H9 (cell line): ENCODE results near the gene TTC9B. TPM values are rescaled to one million over a fixed set of nuclear protein-coding genes. Genes with fewer than 3 reads are reported as not detected.

Experiments used
- DNase-seq: peaks from one replicate; pipeline ENCODE4 v3.0.0-alpha.2; 2017
- H2AFZ ChIP-seq: one replicate; pipeline ENCODE4 v1.6.1; 2013; ENCODE audit warnings: mild to moderate bottlenecking, low read length, control low read depth, moderate library complexity
- H2AK5ac ChIP-seq: 2 replicates; pipeline ENCODE4 v1.6.1; 2013; ENCODE audit warnings: low read length, control low read depth, mixed read lengths; ENCODE audit not compliant: insufficient read length
- H2BK120ac ChIP-seq: one replicate; pipeline ENCODE4 v1.6.1; 2013; ENCODE audit warnings: low read depth, mild to moderate bottlenecking, low read length, control low read depth, inconsistent platforms; ENCODE audit not compliant: poor library complexity, severe bottlenecking
- H2BK12ac ChIP-seq: 2 replicates; pipeline ENCODE4 v1.6.1; 2013; ENCODE audit warnings: low read length, control low read depth, mixed read lengths, low read depth; ENCODE audit not compliant: insufficient read length
- H2BK15ac ChIP-seq: 2 replicates; pipeline ENCODE4 v1.6.1; 2013; ENCODE audit warnings: low read depth, low read length, control low read depth
- H2BK20ac ChIP-seq: one replicate; pipeline ENCODE4 v1.6.1; 2013; ENCODE audit warnings: low read depth, mild to moderate bottlenecking, low read length, control low read depth, inconsistent platforms; ENCODE audit not compliant: poor library complexity, severe bottlenecking
- H2BK5ac ChIP-seq: 2 replicates; pipeline ENCODE4 v1.6.1; 2013; ENCODE audit warnings: low read length, control low read depth, mixed read lengths; ENCODE audit not compliant: insufficient read length
- H3K14ac ChIP-seq: 2 replicates; pipeline ENCODE4 v1.6.1; 2013; ENCODE audit warnings: low read length, control low read depth; ENCODE audit not compliant: insufficient read depth
- H3K18ac ChIP-seq: 2 replicates; pipeline ENCODE4 v1.6.1; 2013; ENCODE audit warnings: low read depth, mild to moderate bottlenecking, mixed read lengths, low read length, control low read depth; ENCODE audit not compliant: insufficient read length
- H3K23ac ChIP-seq: 2 replicates; pipeline ENCODE4 v1.6.1; 2013; ENCODE audit warnings: low read length, control low read depth, mixed read lengths, low read depth; ENCODE audit not compliant: insufficient read length
- H3K23me2 ChIP-seq: 2 replicates; pipeline ENCODE4 v1.6.1; 2013; ENCODE audit warnings: low read depth, mild to moderate bottlenecking, mixed read lengths, low read length, control low read depth; ENCODE audit not compliant: insufficient read length, poor library complexity, severe bottlenecking
- H3K27ac ChIP-seq: 2 replicates; pipeline ENCODE4 v1.5.1; 2013; ENCODE audit warnings: low read length, control low read depth, mixed read lengths, low read depth; ENCODE audit not compliant: insufficient read length
- H3K27me3 ChIP-seq: 2 replicates; pipeline ENCODE4 v1.6.1; 2013; ENCODE audit warnings: low read length, control low read depth, inconsistent platforms; ENCODE audit not compliant: insufficient read depth
- H3K4ac ChIP-seq: 2 replicates; pipeline ENCODE4 v1.6.1; 2013; ENCODE audit warnings: low read depth, mild to moderate bottlenecking, control low read depth, inconsistent platforms, low read length, moderate library complexity
- H3K4me1 ChIP-seq: 2 replicates; pipeline ENCODE4 v1.6.1; 2013; ENCODE audit warnings: low read length, control low read depth, inconsistent platforms; ENCODE audit not compliant: insufficient read depth
- H3K4me2 ChIP-seq: 2 replicates; pipeline ENCODE4 v1.6.1; 2013; ENCODE audit warnings: low read length, control low read depth, mixed read lengths; ENCODE audit not compliant: insufficient read length, insufficient read depth
- H3K56ac ChIP-seq: 2 replicates; pipeline ENCODE4 v1.6.1; 2013; ENCODE audit warnings: low read depth, mild to moderate bottlenecking, mixed read lengths, low read length, control low read depth; ENCODE audit not compliant: insufficient read length
- H3K79me1 ChIP-seq: 2 replicates; pipeline ENCODE4 v1.6.1; 2013; ENCODE audit warnings: low read depth, mild to moderate bottlenecking, moderate library complexity, low read length, control low read depth, inconsistent platforms; ENCODE audit not compliant: insufficient read depth, poor library complexity, severe bottlenecking
- H3K79me2 ChIP-seq: 2 replicates; pipeline ENCODE4 v1.6.1; 2013; ENCODE audit warnings: low read length, control low read depth, inconsistent platforms; ENCODE audit not compliant: insufficient read depth
- H3K9ac ChIP-seq: 2 replicates; pipeline ENCODE4 v1.6.1; 2013; ENCODE audit warnings: low read length, control low read depth, mixed read lengths; ENCODE audit not compliant: insufficient read length; ENCODE audit errors: extremely low read depth
- H3K9me3 ChIP-seq: one replicate; pipeline ENCODE4 v1.6.1; 2013; ENCODE audit warnings: low read depth, low read length, inconsistent platforms; ENCODE audit not compliant: control insufficient read depth
- H3T11ph ChIP-seq: one replicate; pipeline ENCODE4 v1.6.1; 2013; ENCODE audit warnings: mild to moderate bottlenecking, low read length, control low read depth, inconsistent platforms
- H4K20me1 ChIP-seq: one replicate; pipeline ENCODE4 v1.6.1; 2013; ENCODE audit not compliant: control insufficient read depth, insufficient read length, insufficient read depth
- H4K5ac ChIP-seq: 2 replicates; pipeline ENCODE4 v1.6.1; 2013; ENCODE audit warnings: low read depth, mild to moderate bottlenecking, mixed read lengths, low read length, control low read depth; ENCODE audit not compliant: insufficient read length
- H4K8ac ChIP-seq: replicated peaks from 2 replicates; pipeline ENCODE4 v1.6.1; 2013; ENCODE audit warnings: low read length, control low read depth, mixed read lengths, low read depth; ENCODE audit not compliant: insufficient read length
- H4K91ac ChIP-seq: 2 replicates; pipeline ENCODE4 v1.6.1; 2013; ENCODE audit warnings: low read depth, mild to moderate bottlenecking, moderate library complexity, mixed read lengths, low read length, control low read depth; ENCODE audit not compliant: insufficient read length
- H3K27ac Mint-ChIP-seq, 3 experiments: 2 replicates in 2 of 3; 3 replicates in 1 of 3; pipeline ENCODE4 v1.8.0; 2020 to 2021; ENCODE audit warnings: mixed read lengths in 3 of 3, mild to moderate bottlenecking in 1 of 3, moderate library complexity in 1 of 3
- H3K27me3 Mint-ChIP-seq: 2 replicates; pipeline ENCODE4 v1.8.0; 2021; ENCODE audit warnings: low read depth, mild to moderate bottlenecking, moderate library complexity, mixed read lengths
- H3K36me3 Mint-ChIP-seq, 3 experiments: 2 replicates in 2 of 3; 3 replicates in 1 of 3; pipeline ENCODE4 v1.8.0; 2020 to 2021; ENCODE audit warnings: low read depth in 3 of 3, mixed read lengths in 3 of 3; ENCODE audit not compliant: insufficient read depth in 1 of 3
- H3K4me1 Mint-ChIP-seq, 2 experiments: 2 replicates each; pipeline ENCODE4 v1.8.0; 2020; ENCODE audit warnings: mixed read lengths in 2 of 2
- H3K4me3 Mint-ChIP-seq, 2 experiments: 2 replicates in 1 of 2; 3 replicates in 1 of 2; pipeline ENCODE4 v1.8.0; 2020 to 2021; ENCODE audit warnings: mild to moderate bottlenecking in 2 of 2, mixed read lengths in 2 of 2, moderate library complexity in 1 of 2
- H3K9me3 Mint-ChIP-seq, 2 experiments: 2 replicates in 1 of 2; 3 replicates in 1 of 2; pipeline ENCODE4 v1.8.0; 2020; ENCODE audit warnings: mild to moderate bottlenecking in 2 of 2, mixed read lengths in 2 of 2, moderate library complexity in 1 of 2
- CTCF ChIP-seq: fragments of 200-600 bp; sonication (generic); conservative IDR thresholded peaks from 3 replicates; pipeline ENCODE4 v1.8.0; 2021; ENCODE audit warnings: antibody characterized with exemption, mild to moderate bottlenecking
- WGBS: extraction: QIAGEN DNeasy Blood & Tissue Kit; methylation state at CpG from one replicate; pipeline ENCODE4 v1.1.7; 2013; ENCODE audit warnings: missing lambda C conversion rate, low lambda C conversion rate, mixed read lengths; ENCODE audit not compliant: insufficient read length; ENCODE audit errors: extremely low coverage; 5-methylcytosine and 5-hydroxymethylcytosine counted together
- total RNA-seq: library from RNA; stranded (reverse); gene quantifications from 2 replicates; pipeline ENCODE4 v1.2.1, GENCODE V29; 2021

Gene TTC9B
- total RNA-seq, 1 experiment from 2014 or later: 0.15 TPM

GRCh38 chr19:40210889-40211288 lies 7.3 kb downstream of the TTC9B start:
- DNase-seq: peak; percentile 57
- Histone ChIP-seq H4K8ac (no peak overlapping the region), H3K27ac (no peak overlapping the region), H2AK5ac (no peak overlapping the region), H3K4me2 (no peak overlapping the region), H3K23me2 (no peaks in the 10 kb centered on the region), H2BK5ac (no peak overlapping the region), H3K4me1 (no peaks in the 10 kb centered on the region), H3K23ac (no peak overlapping the region), H3K18ac (no peak overlapping the region), H4K91ac (no peak overlapping the region), H3K4ac (no peak overlapping the region), H2AFZ (no peak overlapping the region), H2BK15ac (no peak overlapping the region), H3K79me2 (no peaks in the 10 kb centered on the region), H3T11ph (no peak overlapping the region), H3K27me3 (no peaks in the 10 kb centered on the region), H4K5ac (no peak overlapping the region), H3K56ac (no peak overlapping the region), H2BK120ac (no peak overlapping the region), H3K14ac (no peak overlapping the region), H4K20me1 (no peaks in the 10 kb centered on the region), H3K9ac (no peak overlapping the region), H2BK12ac (no peak overlapping the region), H2BK20ac (no peak overlapping the region), H3K9me3 (no peaks in the 10 kb centered on the region), H3K79me1 (no peaks in the 10 kb centered on the region)
- Mint-ChIP-seq H3K4me3 (no peak overlapping the region), H3K4me1 (peaks cover 6 to 8% of the 10 kb centered on the region in 2 experiments), H3K27me3 (no peaks in the 10 kb centered on the region), H3K36me3 (peaks cover 3 to 28% (median 12%) of the 10 kb centered on the region in 3 experiments; a peak in 6 of 7 replicates), H3K27ac (peak overlapping the region; percentile 13 to 85 (median 65); a peak in 4 of 7 replicates), H3K9me3 (no peaks in the 10 kb centered on the region; a peak in 1 of 5 replicates)
- TF ChIP-seq CTCF: peak; percentile 55
- WGBS: no CpG with 5 or more reads among the region's 5 CpGs
